Measurements from ENCODE around the gene CHTOP.
"Not testable (repeated sequence)": the region's sequence is repeated elsewhere in the genome, so short reads cannot be mapped to it uniquely, and the experiment has no call there.

CHTOP gene

DNA sequence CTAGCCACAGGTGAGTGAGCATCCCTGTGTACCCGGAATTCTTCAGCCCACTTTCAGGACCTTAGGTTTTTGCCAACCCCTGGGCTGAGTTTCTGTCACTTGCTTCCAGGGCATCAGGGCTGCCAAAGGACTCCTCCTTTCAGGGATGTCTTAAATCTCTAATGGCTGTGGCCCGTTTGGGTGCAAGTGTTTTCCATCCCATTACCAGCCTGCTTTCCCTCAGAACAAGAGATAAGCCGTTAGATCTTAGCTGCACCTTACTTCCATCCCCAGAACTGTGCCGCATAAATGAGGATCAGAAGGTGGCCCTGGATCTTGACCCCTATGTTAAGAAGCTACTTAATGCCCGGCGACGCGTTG, 25.3 kb downstream of the CHTOP start:
- H3K4me3 ChIP-seq (ENCODE audit: low read depth, low read length): peak overlapping the region; percentile 92
- TF ChIP-seq, protein P1, sequence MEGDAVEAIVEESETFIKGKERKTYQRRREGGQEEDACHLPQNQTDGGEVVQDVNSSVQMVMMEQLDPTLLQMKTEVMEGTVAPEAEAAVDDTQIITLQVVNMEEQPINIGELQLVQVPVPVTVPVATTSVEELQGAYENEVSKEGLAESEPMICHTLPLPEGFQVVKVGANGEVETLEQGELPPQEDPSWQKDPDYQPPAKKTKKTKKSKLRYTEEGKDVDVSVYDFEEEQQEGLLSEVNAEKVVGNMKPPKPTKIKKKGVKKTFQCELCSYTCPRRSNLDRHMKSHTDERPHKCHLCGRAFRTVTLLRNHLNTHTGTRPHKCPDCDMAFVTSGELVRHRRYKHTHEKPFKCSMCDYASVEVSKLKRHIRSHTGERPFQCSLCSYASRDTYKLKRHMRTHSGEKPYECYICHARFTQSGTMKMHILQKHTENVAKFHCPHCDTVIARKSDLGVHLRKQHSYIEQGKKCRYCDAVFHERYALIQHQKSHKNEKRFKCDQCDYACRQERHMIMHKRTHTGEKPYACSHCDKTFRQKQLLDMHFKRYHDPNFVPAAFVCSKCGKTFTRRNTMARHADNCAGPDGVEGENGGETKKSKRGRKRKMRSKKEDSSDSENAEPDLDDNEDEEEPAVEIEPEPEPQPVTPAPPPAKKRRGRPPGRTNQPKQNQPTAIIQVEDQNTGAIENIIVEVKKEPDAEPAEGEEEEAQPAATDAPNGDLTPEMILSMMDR (IDR thresholded peaks at IDR 0.05; ENCODE audit: insufficient read depth, low read length, missing control alignments): no peak
- no peak for DNase-seq (ENCODE audit: low read depth, low spot score)
- CTCF ChIA-PET: interaction anchor here (0.8 to 4.6 kb wide), 11 partner anchors 8 to 164 kb away, joined by 3 to 28 read pairs (median 5); no protein-coding TSS in a partner anchor
- POLR2A ChIA-PET: interaction anchor here (1.1 to 3.6 kb wide), 2 partner anchors 19 to 32 kb away, joined by 4 to 11 read pairs; partner anchors contain the start of genes S100A1 and S100A13

DNA sequence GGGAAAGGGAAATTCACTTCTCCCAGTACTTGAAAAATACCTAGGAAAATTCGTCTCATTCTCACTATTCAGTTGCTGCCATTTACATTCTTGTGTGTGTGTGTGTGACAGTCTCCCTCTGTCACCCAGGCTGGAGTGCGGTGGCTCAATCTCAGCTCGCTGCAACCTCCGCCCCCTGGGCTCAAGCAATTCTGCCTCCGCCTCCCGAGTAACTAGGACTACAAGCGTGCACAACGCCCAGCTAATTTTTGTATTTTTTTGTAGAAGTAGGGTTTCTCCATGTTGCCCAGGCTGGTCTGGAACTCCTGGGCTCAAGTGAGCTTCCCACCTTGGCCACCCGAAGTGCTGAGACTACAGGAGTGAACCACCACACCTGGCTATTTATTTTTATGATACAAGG, 25.8 kb downstream of the CHTOP start:
- TF ChIP-seq, protein P1 (IDR thresholded peaks at IDR 0.05; ENCODE audit: insufficient read depth, low read length, missing control alignments): no peak
- ChIA-PET POLR2A (interaction anchor here (1.1 to 3.6 kb wide), 2 partner anchors 20 to 32 kb away, joined by 4 to 11 read pairs; partner anchors contain the start of genes S100A1 and S100A13), CTCF (interaction anchor here (0.9 to 4.6 kb wide), 11 partner anchors 7 to 305 kb away, joined by 3 to 28 read pairs (median 4); no protein-coding TSS in a partner anchor)

DNA sequence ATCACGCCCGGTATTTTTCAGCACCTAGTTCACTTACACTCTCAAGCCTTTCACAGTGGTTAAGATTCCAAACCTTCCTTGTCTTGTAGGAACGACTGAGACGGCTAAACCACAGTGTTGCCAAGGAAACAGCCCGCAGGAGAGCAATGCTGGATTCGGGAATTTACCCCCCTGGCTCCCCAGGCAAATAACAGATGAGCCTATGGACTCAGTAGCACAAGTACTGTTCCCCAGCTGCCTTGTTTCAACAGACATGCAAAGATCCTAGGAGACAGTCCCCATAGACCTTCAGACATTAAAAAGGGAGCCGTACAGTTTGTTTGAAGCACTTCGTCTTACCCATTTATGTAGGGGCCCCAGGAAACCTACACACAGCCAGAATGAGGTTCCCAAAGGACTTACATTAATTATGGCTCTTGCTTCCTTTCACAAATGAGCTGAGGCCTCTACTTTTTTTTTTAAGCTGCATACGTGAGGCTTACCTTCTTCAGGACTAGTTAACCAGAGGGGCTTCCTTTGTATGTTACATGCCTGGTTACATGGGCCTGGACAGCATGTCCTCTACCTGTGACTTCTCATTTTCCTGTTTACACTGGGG, 27.3 kb downstream of the CHTOP start:
- CTCF ChIA-PET: interaction anchor here (1.1 to 4.6 kb wide), 2 partner anchors 90 to 325 kb away, joined by 4 to 28 read pairs; partner anchors contain the start of gene RAB13
- DNase-seq (ENCODE audit: low read depth, low spot score): no peak
- TF ChIP-seq, protein P1 (IDR thresholded peaks at IDR 0.05; ENCODE audit: insufficient read depth, low read length, missing control alignments): no peak
- H3K4me3 ChIP-seq (ENCODE audit: low read depth, low read length): no peak overlapping the region
- POLR2A ChIA-PET: interaction anchor here (3.6 kb wide), 1 partner anchor 34 kb away, joined by 11 read pairs; the partner anchor contains the start of genes S100A1 and S100A13

More for the DNA sequence above, 25.8 kb downstream of the CHTOP start:
- H3K4me3 ChIP-seq (ENCODE audit: low read depth, low read length): peak overlapping the region; percentile 92
- no peak for DNase-seq (ENCODE audit: low read depth, low spot score)

DNA sequence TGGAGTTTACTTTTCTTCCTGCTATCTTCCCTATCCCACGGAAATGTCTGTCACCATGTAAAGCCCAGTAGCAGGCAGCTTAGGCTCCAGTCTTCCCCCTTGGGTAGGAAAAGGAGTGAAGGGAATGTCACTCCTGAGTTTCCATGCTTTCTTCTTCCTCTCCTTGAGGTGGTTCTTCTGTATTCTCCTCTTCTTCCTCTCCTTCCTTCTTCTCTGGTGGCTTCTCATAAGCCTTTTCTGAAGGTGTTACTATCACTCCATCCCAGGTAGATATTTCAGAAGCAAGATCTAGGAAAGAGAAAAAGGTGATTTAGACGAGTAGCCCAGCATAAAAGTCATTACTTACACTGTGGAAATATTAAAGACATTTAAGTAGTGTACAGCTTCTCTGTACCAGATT, 28.4 kb downstream of the CHTOP start:
- DNase-seq (ENCODE audit: low read depth, low spot score): no peak
- TF ChIP-seq, protein P1 (IDR thresholded peaks at IDR 0.05; ENCODE audit: insufficient read depth, low read length, missing control alignments): no peak
- ChIA-PET POLR2A (interaction anchor here (3.6 kb wide), 1 partner anchor 35 kb away, joined by 11 read pairs; the partner anchor contains the start of genes S100A1 and S100A13), CTCF (interaction anchor here (1.1 to 4.6 kb wide), 2 partner anchors 91 to 324 kb away, joined by 4 to 28 read pairs; partner anchors contain the start of gene RAB13)
- no peak overlapping the region for H3K4me3 ChIP-seq (ENCODE audit: low read depth, low read length)

DNA sequence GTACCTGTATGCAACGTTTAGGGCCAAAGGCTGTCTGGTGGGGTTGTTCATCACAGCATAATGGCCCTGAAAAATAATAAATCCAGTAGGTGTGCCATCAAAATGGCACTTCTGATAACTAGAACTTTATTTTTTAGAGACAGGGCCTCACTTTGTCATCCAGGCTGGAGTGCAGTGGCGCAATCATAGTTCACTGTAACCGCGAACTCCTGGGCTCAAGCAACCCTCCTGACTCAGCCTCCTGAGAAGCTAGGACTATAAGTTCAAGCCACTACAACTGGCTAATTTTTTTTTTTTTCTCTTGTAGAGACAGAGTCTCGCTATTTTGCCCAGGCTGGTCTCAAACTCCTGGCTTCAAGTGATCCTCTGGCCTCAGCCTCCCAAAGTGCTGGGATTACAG, 29.3 kb downstream of the CHTOP start:
- DNase-seq (ENCODE audit: low read depth, low spot score): no peak
- TF ChIP-seq, protein P1 (IDR thresholded peaks at IDR 0.05; ENCODE audit: insufficient read depth, low read length, missing control alignments): no peak
- no peak overlapping the region for H3K4me3 ChIP-seq (ENCODE audit: low read depth, low read length)
- ChIA-PET POLR2A (interaction anchor here (0.6 kb wide), 1 partner anchor 296 kb away, joined by 3 read pairs; no protein-coding TSS in a partner anchor), CTCF (no interaction called here)

DNA sequence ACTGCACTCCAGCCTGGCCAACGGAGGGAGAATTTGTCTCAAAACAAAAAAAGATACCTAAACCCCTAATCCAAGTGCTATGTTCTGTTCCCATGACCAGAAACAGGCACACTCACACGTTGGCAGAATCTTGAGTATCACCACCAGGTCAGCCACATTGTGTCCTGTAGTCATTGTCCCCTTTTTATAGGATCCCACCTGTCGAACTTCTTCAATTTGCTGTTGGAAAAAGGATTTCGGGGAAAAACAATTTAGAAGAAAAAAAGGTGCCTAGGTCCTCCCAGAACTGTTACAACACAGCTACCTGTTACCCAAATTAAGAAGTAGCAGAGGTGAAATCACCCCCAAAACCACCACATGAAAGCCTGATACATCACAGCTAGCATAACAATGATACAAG, 33.6 kb downstream of the CHTOP start:
- TF ChIP-seq, protein P1 (IDR thresholded peaks at IDR 0.05; ENCODE audit: insufficient read depth, low read length, missing control alignments): no peak
- ChIA-PET POLR2A (interaction anchor here (1.2 kb wide), 1 partner anchor 33 kb away, joined by 3 read pairs; the partner anchor contains the start of gene CHTOP), CTCF (interaction anchor here (0.8 to 2.5 kb wide), 5 partner anchors 8 to 100 kb away, joined by 3 to 8 read pairs (median 4); partner anchors contain the start of gene NPR1)
- DNase-seq (ENCODE audit: low read depth, low spot score): no peak
- H3K4me3 ChIP-seq (ENCODE audit: low read depth, low read length): no peak overlapping the region

DNA sequence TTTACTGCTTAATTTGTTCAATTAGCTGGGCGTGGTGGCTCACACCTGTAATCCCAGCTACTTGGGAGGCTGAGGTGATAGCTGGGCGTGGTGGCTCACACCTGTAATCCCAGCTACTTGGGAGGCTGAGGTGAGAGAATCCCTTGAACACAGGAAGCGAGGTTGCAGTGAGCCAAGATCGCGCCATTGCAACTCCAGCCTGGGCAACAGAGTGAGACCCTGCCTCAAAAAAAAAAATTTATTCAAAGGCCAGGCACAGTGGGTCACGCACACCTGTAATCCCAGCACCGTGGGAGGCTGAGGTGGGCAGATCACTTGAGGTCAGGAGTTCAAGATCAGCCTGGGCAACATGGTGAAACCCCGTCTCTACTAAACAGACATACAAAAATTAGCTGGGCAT, 34.8 kb downstream of the CHTOP start:
- CTCF ChIA-PET: interaction anchor here (0.8 to 2.5 kb wide), 3 partner anchors 9 to 318 kb away, joined by 3 to 8 read pairs (median 7); partner anchors contain the start of genes NPR1, RAB13 and SNAPIN
- H3K4me3 ChIP-seq (ENCODE audit: low read depth, low read length); DNase-seq (ENCODE audit: low read depth, low spot score); POLR2A ChIA-PET: not testable (repeated sequence)
